ENCODE data around the gene TRDMT1. TPM values are rescaled to one million over a fixed set of nuclear protein-coding genes. Genes with fewer than 3 reads are reported as not detected.

The TRDMT1 gene
- total and polyA plus RNA-seq, 2 experiments from 2014 or later = 3.5 to 4.2 TPM

GRCh38 chr10:17177014-17177413 lies 24.5 kb downstream of the TRDMT1 start:
- 100% methylated on average over 1 of the region's 1 CpG for WGBS (ENCODE audit: low lambda C conversion rate, missing lambda C conversion rate)
- Histone ChIP-seq H3K27ac (no peak overlapping the region), H3K4me2 (no peak overlapping the region), H3K4me3 (no peak overlapping the region), H3K9me2 (replicated peaks; ENCODE audit: insufficient read depth) (no peaks in the 10 kb centered on the region), H3K36me3 (replicated peaks; ENCODE audit: insufficient read depth, low read depth) (no peaks in the 10 kb centered on the region), H3K27me3 (no peaks in the 10 kb centered on the region), H3K9me3 (ENCODE audit: low read depth) (no peaks in the 10 kb centered on the region), H2AFZ (no peak overlapping the region), H3K4me1 (ENCODE audit: insufficient read depth) (peaks cover under 1% of the 10 kb centered on the region), H4K20me1 (ENCODE audit: insufficient read depth, poor library complexity, severe bottlenecking) (no peaks in the 10 kb centered on the region), H3K79me2 (no peaks in the 10 kb centered on the region)
- DNase-seq (ENCODE audit: low spot score) = no peak
- TF ChIP-seq EZH2 (IDR thresholded peaks at IDR 0.05; ENCODE audit: borderline replicate concordance) = no peak
- TF ChIP-seq CTCF (IDR thresholded peaks at IDR 0.05; ENCODE audit: poor library complexity) = no peak
- TF ChIP-seq EZH2phosphoT487 (IDR thresholded peaks at IDR 0.05; ENCODE audit: low read depth, severe bottlenecking, unreplicated experiment) = no peak

GRCh38 chr10:17176091-17176490 lies 25.4 kb downstream of the TRDMT1 start:
- H4K20me1 ChIP-seq (ENCODE audit: insufficient read depth, poor library complexity, severe bottlenecking) = no peaks in the 10 kb centered on the region
- no peak overlapping the region for H3K4me2 ChIP-seq

GRCh38 chr10:17175551-17175950 lies 25.9 kb downstream of the TRDMT1 start:
- H3K4me1 ChIP-seq (ENCODE audit: insufficient read depth) = no peaks in the 10 kb centered on the region
- no peak for DNase-seq (ENCODE audit: low spot score)
- no peak overlapping the region for H3K27ac ChIP-seq
- H3K27me3 ChIP-seq = no peaks in the 10 kb centered on the region
- no peaks in the 10 kb centered on the region for H4K20me1 ChIP-seq (ENCODE audit: insufficient read depth, poor library complexity, severe bottlenecking)
- no peak overlapping the region for H3K4me3 ChIP-seq
- no peaks in the 10 kb centered on the region for H3K79me2 ChIP-seq
- no peaks in the 10 kb centered on the region for H3K36me3 ChIP-seq (replicated peaks; ENCODE audit: insufficient read depth, low read depth)
- no peak for TF ChIP-seq EZH2phosphoT487 (IDR thresholded peaks at IDR 0.05; ENCODE audit: low read depth, severe bottlenecking, unreplicated experiment)
- no peak for TF ChIP-seq EZH2 (IDR thresholded peaks at IDR 0.05; ENCODE audit: borderline replicate concordance)
- no peak for TF ChIP-seq CTCF (IDR thresholded peaks at IDR 0.05; ENCODE audit: poor library complexity)
- no peak overlapping the region for H2AFZ ChIP-seq
- H3K9me3 ChIP-seq (ENCODE audit: low read depth) = no peaks in the 10 kb centered on the region
- WGBS (ENCODE audit: low lambda C conversion rate, missing lambda C conversion rate) = 81% methylated on average over 4 of the region's 4 CpGs
- H3K9me2 ChIP-seq (replicated peaks; ENCODE audit: insufficient read depth) = no peaks in the 10 kb centered on the region
- no peak overlapping the region for H3K4me2 ChIP-seq

More at GRCh38 chr10:17176091-17176490, 25.4 kb downstream of the TRDMT1 start:
- no peaks in the 10 kb centered on the region for H3K36me3 ChIP-seq (replicated peaks; ENCODE audit: insufficient read depth, low read depth)
- H3K27ac ChIP-seq = no peak overlapping the region
- no peaks in the 10 kb centered on the region for H3K79me2 ChIP-seq
- no peaks in the 10 kb centered on the region for H3K9me3 ChIP-seq (ENCODE audit: low read depth)
- H3K4me1 ChIP-seq (ENCODE audit: insufficient read depth) = no peaks in the 10 kb centered on the region
- no peaks in the 10 kb centered on the region for H3K9me2 ChIP-seq (replicated peaks; ENCODE audit: insufficient read depth)
- DNase-seq (ENCODE audit: low spot score) = no peak
- no peaks in the 10 kb centered on the region for H3K27me3 ChIP-seq
- no peak overlapping the region for H2AFZ ChIP-seq
- no peak overlapping the region for H3K4me3 ChIP-seq
- TF ChIP-seq EZH2phosphoT487 (IDR thresholded peaks at IDR 0.05; ENCODE audit: low read depth, severe bottlenecking, unreplicated experiment) (no peak), CTCF (IDR thresholded peaks at IDR 0.05; ENCODE audit: poor library complexity) (no peak), EZH2 (IDR thresholded peaks at IDR 0.05; ENCODE audit: borderline replicate concordance) (no peak)

GRCh38 chr10:17174626-17175025 lies 26.8 kb downstream of the TRDMT1 start:
- Histone ChIP-seq H3K79me2 (no peaks in the 10 kb centered on the region), H2AFZ (no peak overlapping the region), H3K4me2 (no peak overlapping the region), H3K9me3 (ENCODE audit: low read depth) (no peaks in the 10 kb centered on the region), H3K27me3 (no peaks in the 10 kb centered on the region), H4K20me1 (ENCODE audit: insufficient read depth, poor library complexity, severe bottlenecking) (no peaks in the 10 kb centered on the region), H3K4me3 (no peak overlapping the region), H3K36me3 (replicated peaks; ENCODE audit: insufficient read depth, low read depth) (no peaks in the 10 kb centered on the region), H3K4me1 (ENCODE audit: insufficient read depth) (no peaks in the 10 kb centered on the region), H3K27ac (no peak overlapping the region), H3K9me2 (replicated peaks; ENCODE audit: insufficient read depth) (no peaks in the 10 kb centered on the region)
- no peak for TF ChIP-seq CTCF (IDR thresholded peaks at IDR 0.05; ENCODE audit: poor library complexity)
- no peak for TF ChIP-seq EZH2 (IDR thresholded peaks at IDR 0.05; ENCODE audit: borderline replicate concordance)
- TF ChIP-seq EZH2phosphoT487 (IDR thresholded peaks at IDR 0.05; ENCODE audit: low read depth, severe bottlenecking, unreplicated experiment) = no peak
- no peak for DNase-seq (ENCODE audit: low spot score)
